Measurements from ENCODE around the gene LAD1. TPM values are rescaled to one million over a fixed set of nuclear protein-coding genes. Genes with fewer than 3 reads are reported as not detected.
A peak's percentile ranks its signal among the peaks of the same experiment; 100 is the strongest.

The LAD1 gene
- total and polyA plus RNA-seq, 10 donors = 0.64 to 4.0 (median 1.8) TPM; not detected in 3

DNA sequence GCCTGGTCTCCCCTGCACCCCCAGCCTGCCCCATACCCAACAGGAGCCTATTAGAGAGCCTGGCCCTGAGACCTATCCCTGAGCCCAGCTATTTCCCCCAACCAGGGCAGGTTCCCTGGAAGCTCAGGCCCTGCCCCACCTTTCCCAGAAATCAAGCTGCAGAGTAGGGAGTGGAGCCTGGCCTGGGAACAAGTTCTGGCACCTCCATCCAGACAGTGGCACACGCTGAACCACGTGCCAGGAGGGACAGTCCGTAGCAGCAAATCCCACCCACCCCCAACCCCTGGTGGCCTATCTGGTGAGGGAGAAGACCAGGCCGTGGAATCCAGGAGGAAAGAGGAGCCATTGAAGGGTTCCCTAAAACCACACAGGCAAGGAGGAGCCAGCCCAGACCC lies 44.2 kb downstream of the LAD1 start:
- peaks cover 0 to 39% (median 0%) of the 10 kb centered on the region in 7 donors for H3K27me3 ChIP-seq (replicated peaks in 1 of 7)
- TF ChIP-seq POLR2A (IDR thresholded peaks at IDR 0.05) (no peak), POLR2AphosphoS5 (IDR thresholded peaks at IDR 0.05) (no peak)
- TF ChIP-seq, protein P1, sequence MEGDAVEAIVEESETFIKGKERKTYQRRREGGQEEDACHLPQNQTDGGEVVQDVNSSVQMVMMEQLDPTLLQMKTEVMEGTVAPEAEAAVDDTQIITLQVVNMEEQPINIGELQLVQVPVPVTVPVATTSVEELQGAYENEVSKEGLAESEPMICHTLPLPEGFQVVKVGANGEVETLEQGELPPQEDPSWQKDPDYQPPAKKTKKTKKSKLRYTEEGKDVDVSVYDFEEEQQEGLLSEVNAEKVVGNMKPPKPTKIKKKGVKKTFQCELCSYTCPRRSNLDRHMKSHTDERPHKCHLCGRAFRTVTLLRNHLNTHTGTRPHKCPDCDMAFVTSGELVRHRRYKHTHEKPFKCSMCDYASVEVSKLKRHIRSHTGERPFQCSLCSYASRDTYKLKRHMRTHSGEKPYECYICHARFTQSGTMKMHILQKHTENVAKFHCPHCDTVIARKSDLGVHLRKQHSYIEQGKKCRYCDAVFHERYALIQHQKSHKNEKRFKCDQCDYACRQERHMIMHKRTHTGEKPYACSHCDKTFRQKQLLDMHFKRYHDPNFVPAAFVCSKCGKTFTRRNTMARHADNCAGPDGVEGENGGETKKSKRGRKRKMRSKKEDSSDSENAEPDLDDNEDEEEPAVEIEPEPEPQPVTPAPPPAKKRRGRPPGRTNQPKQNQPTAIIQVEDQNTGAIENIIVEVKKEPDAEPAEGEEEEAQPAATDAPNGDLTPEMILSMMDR (IDR thresholded peaks at IDR 0.05 in 8 of 11, conservative IDR thresholded peaks at IDR 0.05 in 3 of 11) = no peak
- no peaks in the 10 kb centered on the region for H3K4me1 ChIP-seq
- WGBS, 5 donors = 58 to 70% (median 64%) methylated on average over 4 of the region's 4 CpGs
- H3K9me3 ChIP-seq = no peaks in the 10 kb centered on the region
- intact Hi-C loops (cut with DNase I; ENCODE audit: low total_unique reads) = no loop called here
- DNase-seq = peak; percentile 43
- H3K36me3 ChIP-seq = no peaks in the 10 kb centered on the region
- H3K4me3 ChIP-seq = no peak overlapping the region
- H3K27ac ChIP-seq = no peak overlapping the region

DNA sequence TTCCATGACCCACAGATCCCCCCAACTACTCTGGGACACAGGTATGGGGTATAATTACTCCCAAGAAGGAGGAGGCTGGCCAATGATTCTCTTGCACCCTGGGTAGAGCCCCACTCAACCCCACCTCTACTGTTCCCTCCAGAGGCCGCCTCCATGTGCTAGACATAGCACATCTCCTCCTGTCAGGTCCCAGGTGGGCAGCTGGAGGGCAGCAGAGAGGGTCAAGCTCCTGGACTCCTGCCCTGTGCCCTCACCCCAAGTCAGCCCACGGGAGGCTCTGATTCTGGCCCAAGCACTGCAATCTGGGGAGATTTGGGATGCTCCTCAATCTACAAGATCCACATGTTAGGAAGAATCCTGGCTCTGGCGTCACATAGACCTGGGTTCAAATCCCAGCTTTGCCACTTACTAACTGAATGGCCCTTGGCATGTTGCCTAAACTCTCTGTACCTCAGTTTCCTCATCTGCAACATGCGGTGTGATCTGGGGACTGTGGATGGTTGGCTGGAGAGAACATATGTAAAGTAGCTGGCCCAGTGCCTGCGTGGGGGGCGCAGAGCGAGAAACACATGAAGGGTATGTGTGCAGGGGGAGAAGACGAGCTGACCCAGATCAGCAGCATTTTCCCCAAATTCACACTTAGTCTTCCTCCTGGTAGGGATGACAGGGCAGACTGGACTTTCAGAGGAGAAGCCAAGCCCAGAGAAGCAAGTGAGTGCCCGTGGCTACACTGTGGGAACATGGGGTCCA lies 44.8 kb downstream of the LAD1 start:
- H3K36me3 ChIP-seq = no peaks in the 10 kb centered on the region
- no peak overlapping the region for H3K4me3 ChIP-seq
- H3K27ac ChIP-seq = no peak overlapping the region
- TF ChIP-seq POLR2AphosphoS5 (IDR thresholded peaks at IDR 0.05) (no peak), POLR2A (IDR thresholded peaks at IDR 0.05) (no peak)
- TF ChIP-seq, protein P1 (IDR thresholded peaks at IDR 0.05 in 8 of 11, conservative IDR thresholded peaks at IDR 0.05 in 3 of 11) = no peak
- peak; percentile 59 for DNase-seq
- H3K4me1 ChIP-seq = no peaks in the 10 kb centered on the region
- 76 to 91% (median 83%) methylated on average over 9 of the region's 9 CpGs for WGBS, 5 donors
- peaks cover 0 to 38% (median 0%) of the 10 kb centered on the region in 7 donors for H3K27me3 ChIP-seq (replicated peaks in 1 of 7)
- no peaks in the 10 kb centered on the region for H3K9me3 ChIP-seq
- intact Hi-C loops (cut with DNase I; ENCODE audit: low total_unique reads) = no loop called here

DNA sequence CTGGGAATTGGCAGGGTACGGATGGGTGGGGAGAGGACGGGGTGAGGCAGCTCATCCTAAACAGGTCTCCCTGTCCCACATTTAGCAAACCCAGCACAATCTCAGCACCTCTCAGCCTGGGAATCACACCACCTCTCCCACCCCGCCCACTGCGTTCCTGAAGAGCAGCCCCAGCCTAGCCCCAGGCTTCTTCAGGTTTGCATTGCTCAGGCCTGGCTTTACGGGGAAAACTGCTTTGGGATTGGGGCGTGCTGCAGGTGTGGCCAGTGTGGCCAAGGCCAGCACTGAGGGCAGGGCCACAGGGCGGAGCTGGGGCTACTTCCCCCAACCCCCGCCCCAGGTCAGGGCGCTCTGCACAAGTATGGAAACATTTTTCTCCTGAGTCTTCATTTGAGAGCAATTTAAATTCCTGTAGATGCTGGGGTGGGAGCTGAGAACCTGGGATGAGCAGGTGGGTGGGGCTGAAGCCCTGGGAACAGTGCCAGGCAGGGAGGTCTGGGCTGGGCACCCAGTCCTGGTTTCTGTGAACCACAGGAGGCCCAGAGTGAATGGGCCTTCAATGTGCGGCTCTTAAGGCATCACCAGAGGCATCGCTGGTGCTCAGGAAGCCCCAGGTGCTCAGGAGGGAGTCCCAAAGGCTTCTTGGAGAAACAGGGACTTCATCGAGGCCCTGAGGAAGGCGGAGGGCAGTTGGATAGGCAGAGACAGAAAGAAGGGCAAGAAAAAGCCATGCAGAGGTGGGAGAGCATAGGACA lies 45.8 kb downstream of the LAD1 start:
- TF ChIP-seq POLR2AphosphoS5 (IDR thresholded peaks at IDR 0.05) (no peak), POLR2A (IDR thresholded peaks at IDR 0.05) (no peak)
- TF ChIP-seq, protein P1 (IDR thresholded peaks at IDR 0.05 in 8 of 11, conservative IDR thresholded peaks at IDR 0.05 in 3 of 11) = no peak
- peak; percentile 47 for DNase-seq

GRCh38 chr1:201351617-201352016 lies 47.5 kb downstream of the LAD1 start:
- no peak overlapping the region for H3K4me3 ChIP-seq
- H3K9me3 ChIP-seq = no peaks in the 10 kb centered on the region
- H3K27me3 ChIP-seq (replicated peaks in 1 of 7) = peaks cover 0 to 52% (median 4%) of the 10 kb centered on the region in 7 donors
- DNase-seq = no peak
- no peaks in the 10 kb centered on the region for H3K36me3 ChIP-seq
- TF ChIP-seq POLR2AphosphoS5 (IDR thresholded peaks at IDR 0.05) = no peak
- TF ChIP-seq, protein P1 (IDR thresholded peaks at IDR 0.05 in 8 of 11, conservative IDR thresholded peaks at IDR 0.05 in 3 of 11) = no peak
- no peak for TF ChIP-seq POLR2A (IDR thresholded peaks at IDR 0.05)
- no peaks in the 10 kb centered on the region for H3K4me1 ChIP-seq
- H3K27ac ChIP-seq = no peak overlapping the region
- intact Hi-C loops (cut with DNase I; ENCODE audit: low total_unique reads) = no loop called here

More for the DNA sequence above, 45.8 kb downstream of the LAD1 start:
- H3K4me1 ChIP-seq = no peaks in the 10 kb centered on the region
- no peaks in the 10 kb centered on the region for H3K36me3 ChIP-seq
- intact Hi-C loops (cut with DNase I; ENCODE audit: low total_unique reads) = no loop called here
- no peak overlapping the region for H3K27ac ChIP-seq
- H3K9me3 ChIP-seq = no peaks in the 10 kb centered on the region
- no peak overlapping the region for H3K4me3 ChIP-seq
- WGBS, 5 donors = 77 to 93% (median 86%) methylated on average over 13 of the region's 13 CpGs
- peaks cover 0 to 39% (median 0%) of the 10 kb centered on the region in 7 donors for H3K27me3 ChIP-seq (replicated peaks in 1 of 7)
